Chondrocyte (in vitro differentiated cells): Measurements from ENCODE around the gene PTPRN2. TPM values are rescaled to one million over a fixed set of nuclear protein-coding genes. Genes with fewer than 3 reads are reported as not detected.

ENCODE experiments used
- DNase-seq: peaks from one replicate; pipeline ENCODE4 v3.0.0; 2021; ENCODE audit warnings: mixed read lengths, low spot score
- H3K27ac Mint-ChIP-seq: one replicate; pipeline ENCODE4 v1.8.0; 2021; ENCODE audit warnings: mild to moderate bottlenecking, moderate library complexity, mixed read lengths; ENCODE audit not compliant: unreplicated experiment
- H3K27me3 Mint-ChIP-seq: 2 replicates; pipeline ENCODE4 v1.8.0; 2021; ENCODE audit warnings: low read depth, mixed read lengths
- H3K36me3 Mint-ChIP-seq: 2 replicates; pipeline ENCODE4 v1.8.0; 2021; ENCODE audit warnings: low read depth, mixed read lengths
- H3K4me1 Mint-ChIP-seq: 2 replicates; pipeline ENCODE4 v1.8.0; 2021; ENCODE audit warnings: low read depth, mild to moderate bottlenecking, mixed read lengths
- H3K4me3 Mint-ChIP-seq: one replicate; pipeline ENCODE4 v1.8.0; 2021; ENCODE audit warnings: mild to moderate bottlenecking, moderate library complexity, mixed read lengths; ENCODE audit not compliant: unreplicated experiment
- H3K9me3 Mint-ChIP-seq: 2 replicates; pipeline ENCODE4 v1.8.0; 2021; ENCODE audit warnings: low read depth, mixed read lengths
- CTCF ChIP-seq: fragments of 200-600 bp; sonication (generic); IDR thresholded peaks from 2 replicates; pipeline ENCODE4 v1.5.0; 2021; ENCODE audit warnings: antibody characterized with exemption, mild to moderate bottlenecking, moderate library complexity
- total RNA-seq: library from RNA; stranded (reverse); gene quantifications from 3 replicates; pipeline ENCODE4 v1.2.1, GENCODE V29; 2021

PTPRN2 gene
- total RNA-seq, 1 donor from 2014 or later: 0.30 TPM

- H3K4me1 Mint-ChIP-seq: no peaks in the 10 kb centered on the region
- H3K36me3 Mint-ChIP-seq: no peaks in the 10 kb centered on the region
- no peak overlapping the region for H3K27ac Mint-ChIP-seq
- no peaks in the 10 kb centered on the region for H3K9me3 Mint-ChIP-seq
- no peak for TF ChIP-seq CTCF
- H3K27me3 Mint-ChIP-seq: peaks cover 7% of the 10 kb centered on the region
- peak; percentile 93 for DNase-seq
- no peak overlapping the region for H3K4me3 Mint-ChIP-seq
Measured at GRCh38 chr7:158411232-158411950, 176.2 kb downstream of the PTPRN2 start.

- no peak for TF ChIP-seq CTCF
- H3K27ac Mint-ChIP-seq: no peak overlapping the region
- peaks cover 7% of the 10 kb centered on the region for H3K27me3 Mint-ChIP-seq
- peak; percentile 89 for DNase-seq
- H3K36me3 Mint-ChIP-seq: no peaks in the 10 kb centered on the region
- H3K9me3 Mint-ChIP-seq: no peaks in the 10 kb centered on the region
- H3K4me3 Mint-ChIP-seq: no peak overlapping the region
- no peaks in the 10 kb centered on the region for H3K4me1 Mint-ChIP-seq
Measured at GRCh38 chr7:158410720-158411119, 176.9 kb downstream of the PTPRN2 start.

- TF ChIP-seq CTCF: no peak
- DNase-seq: peak; percentile 30
- Mint-ChIP-seq H3K4me3 (no peak overlapping the region), H3K27me3 (peaks cover 7% of the 10 kb centered on the region), H3K36me3 (no peaks in the 10 kb centered on the region), H3K27ac (no peak overlapping the region), H3K4me1 (no peaks in the 10 kb centered on the region), H3K9me3 (no peaks in the 10 kb centered on the region)
Measured at GRCh38 chr7:158409816-158410330, 177.8 kb downstream of the PTPRN2 start.

- H3K4me1 Mint-ChIP-seq: no peaks in the 10 kb centered on the region
- H3K27me3 Mint-ChIP-seq: peaks cover 7% of the 10 kb centered on the region
- H3K9me3 Mint-ChIP-seq: no peaks in the 10 kb centered on the region
- H3K27ac Mint-ChIP-seq: no peak overlapping the region
- TF ChIP-seq CTCF: no peak
- DNase-seq: peak; percentile 67
- no peaks in the 10 kb centered on the region for H3K36me3 Mint-ChIP-seq
- H3K4me3 Mint-ChIP-seq: no peak overlapping the region
Measured at GRCh38 chr7:158409120-158409519, 178.5 kb downstream of the PTPRN2 start.

GRCh38 chr7:158408318-158408920, 179.2 kb downstream of the PTPRN2 start:
- Mint-ChIP-seq H3K4me1 (no peaks in the 10 kb centered on the region), H3K27me3 (peaks cover 9% of the 10 kb centered on the region), H3K4me3 (no peak overlapping the region), H3K9me3 (no peaks in the 10 kb centered on the region), H3K27ac (no peak overlapping the region), H3K36me3 (no peaks in the 10 kb centered on the region)
- TF ChIP-seq CTCF: peak; percentile 49
- no peak for DNase-seq
